Thyroid gland (tissue), 4 donors: Measurements from ENCODE around the gene RSU1. TPM values are rescaled to one million over a fixed set of nuclear protein-coding genes. Genes with fewer than 3 reads are reported as not detected.

Experiments
- DNase-seq, 2 donors: peaks; one replicate each; pipeline ENCODE4 v3.0.0-alpha.2; 2019
- H3K27ac ChIP-seq, 3 donors: fragments of 200-600 bp; sonication (generic); 1 replicate in 2 of 3; 2 replicates in 1 of 3; pipeline ENCODE4 v1.5.1; 2016 to 2019; ENCODE audit warnings: mild to moderate bottlenecking in 1 of 3, moderate library complexity in 1 of 3
- H3K27me3 ChIP-seq: fragments of 200-600 bp; sonication (generic); one replicate; pipeline ENCODE4 v1.5.1; 2019
- H3K36me3 ChIP-seq, 2 donors: fragments of 200-600 bp; sonication (generic); one replicate each; pipeline ENCODE4 v1.5.1; 2016 to 2019
- H3K4me1 ChIP-seq, 2 donors: fragments of 200-600 bp; sonication (generic); one replicate each; pipeline ENCODE4 v1.5.1; 2017 to 2019
- H3K4me3 ChIP-seq, 3 donors: fragments of 200-600 bp; sonication (generic); replicated peaks in 1 of 3; 1 replicate in 2 of 3; 2 replicates in 1 of 3; pipeline ENCODE4 v1.5.1; 2016; ENCODE audit warnings: mild to moderate bottlenecking in 1 of 3
- H3K9me3 ChIP-seq: fragments of 200-600 bp; sonication (generic); one replicate; pipeline ENCODE4 v1.5.1; 2017
- POLR2A ChIP-seq, 2 donors: fragments of 450-650 bp; IDR thresholded peaks; one replicate each; pipeline ENCODE4 v1.6.1; 2017; ENCODE audit warnings: antibody characterized with exemption in 2 of 2, mild to moderate bottlenecking in 2 of 2, moderate library complexity in 1 of 2
- WGBS, 2 donors: methylation state at CpG; one replicate each; pipeline ENCODE4 v1.1.5; 2017; 5-methylcytosine and 5-hydroxymethylcytosine counted together
- intact Hi-C: fragments of 100-400 bp; cut with DNase I; formaldehyde crosslinking; loops from one replicate; pipeline ENCODE4 v1.15.1; 2023
- total RNA-seq, 4 donors: library from RNA; depleted of rRNA; stranded (reverse); fragments of >200 nt; gene quantifications; one replicate each; pipeline ENCODE4 v1.2.3, GENCODE V29; 2016
- TF ChIP-seq, protein P1 (sequence below), 6 experiments: fragments of 200-600 bp in 3 of 6; fragments of 450-650 bp in 3 of 6; sonication (generic) in 3 of 6; IDR thresholded peaks; one replicate each; pipeline ENCODE4 v1.5.1; 2016 to 2019; ENCODE audit warnings: antibody characterized with exemption in 6 of 6, mild to moderate bottlenecking in 2 of 6, inconsistent platforms in 1 of 6, moderate library complexity in 1 of 6

Gene RSU1
- total RNA-seq, 4 donors from 2014 or later, result 43.5 to 63.0 (median 50.7) TPM

- H3K4me1 ChIP-seq, result no peaks in the 10 kb centered on the region
- no peak overlapping the region for H3K4me3 ChIP-seq
- H3K27ac ChIP-seq, result no peak overlapping the region
- no peaks in the 10 kb centered on the region for H3K36me3 ChIP-seq
- no peaks in the 10 kb centered on the region for H3K27me3 ChIP-seq
- WGBS, 2 donors, result 89% methylated on average over 9 to 11 of the region's 11 CpGs
- DNase-seq, result no peak
- no peak for TF ChIP-seq POLR2A (IDR thresholded peaks at IDR 0.05)
- TF ChIP-seq, protein P1, sequence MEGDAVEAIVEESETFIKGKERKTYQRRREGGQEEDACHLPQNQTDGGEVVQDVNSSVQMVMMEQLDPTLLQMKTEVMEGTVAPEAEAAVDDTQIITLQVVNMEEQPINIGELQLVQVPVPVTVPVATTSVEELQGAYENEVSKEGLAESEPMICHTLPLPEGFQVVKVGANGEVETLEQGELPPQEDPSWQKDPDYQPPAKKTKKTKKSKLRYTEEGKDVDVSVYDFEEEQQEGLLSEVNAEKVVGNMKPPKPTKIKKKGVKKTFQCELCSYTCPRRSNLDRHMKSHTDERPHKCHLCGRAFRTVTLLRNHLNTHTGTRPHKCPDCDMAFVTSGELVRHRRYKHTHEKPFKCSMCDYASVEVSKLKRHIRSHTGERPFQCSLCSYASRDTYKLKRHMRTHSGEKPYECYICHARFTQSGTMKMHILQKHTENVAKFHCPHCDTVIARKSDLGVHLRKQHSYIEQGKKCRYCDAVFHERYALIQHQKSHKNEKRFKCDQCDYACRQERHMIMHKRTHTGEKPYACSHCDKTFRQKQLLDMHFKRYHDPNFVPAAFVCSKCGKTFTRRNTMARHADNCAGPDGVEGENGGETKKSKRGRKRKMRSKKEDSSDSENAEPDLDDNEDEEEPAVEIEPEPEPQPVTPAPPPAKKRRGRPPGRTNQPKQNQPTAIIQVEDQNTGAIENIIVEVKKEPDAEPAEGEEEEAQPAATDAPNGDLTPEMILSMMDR (IDR thresholded peaks at IDR 0.05), result no peak
- no peaks in the 10 kb centered on the region for H3K9me3 ChIP-seq
- intact Hi-C loops, result no loop called here
Observed at GRCh38 chr10:16597656-16598055, 219.6 kb downstream of the RSU1 start.

DNA sequence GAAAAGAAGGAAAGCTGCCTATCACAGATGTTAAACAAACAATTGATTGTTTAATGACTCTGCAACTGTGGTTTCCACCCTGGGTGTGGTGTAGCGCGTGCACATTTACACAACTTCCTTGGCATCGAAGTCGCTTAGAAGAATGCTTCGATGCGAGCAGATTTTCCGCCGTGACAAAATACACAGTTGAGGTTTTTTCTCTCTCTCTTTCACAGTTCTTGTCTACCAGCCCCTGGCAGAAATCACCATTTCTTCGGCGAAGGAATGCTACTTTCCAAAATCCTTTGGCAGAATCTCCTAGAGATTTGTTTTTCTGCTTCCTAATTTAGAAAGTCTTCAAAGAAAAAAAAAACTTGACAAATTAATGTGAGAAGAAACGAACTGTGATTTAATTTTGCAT lies 224.8 kb downstream of the RSU1 start:
- intact Hi-C loops, result no loop called here
- DNase-seq, result no peak
- no peak for TF ChIP-seq POLR2A (IDR thresholded peaks at IDR 0.05)
- TF ChIP-seq, protein P1 (IDR thresholded peaks at IDR 0.05), result no peak
- no peaks in the 10 kb centered on the region for H3K4me1 ChIP-seq
- no peaks in the 10 kb centered on the region for H3K9me3 ChIP-seq
- no peaks in the 10 kb centered on the region for H3K27me3 ChIP-seq
- H3K36me3 ChIP-seq, result no peaks in the 10 kb centered on the region
- H3K4me3 ChIP-seq, result no peak overlapping the region
- WGBS, 2 donors, result 86 to 92% methylated on average over 11 of the region's 11 CpGs
- no peak overlapping the region for H3K27ac ChIP-seq

GRCh38 chr10:16586358-16587138 lies 230.7 kb downstream of the RSU1 start:
- H3K9me3 ChIP-seq, result no peaks in the 10 kb centered on the region
- DNase-seq, result no peak
- intact Hi-C loops, result no loop called here
- no peak overlapping the region for H3K27ac ChIP-seq
- H3K4me1 ChIP-seq, result no peaks in the 10 kb centered on the region
- no peak for TF ChIP-seq POLR2A (IDR thresholded peaks at IDR 0.05)
- TF ChIP-seq, protein P1 (IDR thresholded peaks at IDR 0.05), result no peak
- no peaks in the 10 kb centered on the region for H3K36me3 ChIP-seq
- no peaks in the 10 kb centered on the region for H3K27me3 ChIP-seq
- no peak overlapping the region for H3K4me3 ChIP-seq
- WGBS, 2 donors, result 89 to 92% methylated on average over 7 of the region's 7 CpGs

DNA sequence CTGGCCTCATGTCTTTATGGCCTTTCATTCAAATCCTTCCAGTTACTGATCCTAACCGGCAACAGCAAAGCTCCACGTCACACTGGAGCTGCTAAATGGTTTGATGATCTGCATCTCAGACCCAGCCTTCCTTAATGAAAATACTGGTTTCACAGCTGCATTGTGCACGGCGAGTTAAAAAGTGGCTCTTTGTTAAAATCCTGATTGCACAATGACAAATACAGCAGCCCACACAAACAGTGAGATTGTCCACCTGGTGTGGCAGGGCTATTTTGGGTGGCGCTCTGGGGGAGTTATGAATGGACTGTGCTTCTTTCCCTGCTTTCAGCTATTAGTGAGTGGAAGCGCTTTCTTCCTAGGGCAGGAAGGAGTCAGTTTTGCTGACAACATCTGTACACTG lies 232.1 kb downstream of the RSU1 start:
- no peaks in the 10 kb centered on the region for H3K36me3 ChIP-seq
- no peak for DNase-seq
- H3K27me3 ChIP-seq, result no peaks in the 10 kb centered on the region
- no peak overlapping the region for H3K4me3 ChIP-seq
- TF ChIP-seq, protein P1 (IDR thresholded peaks at IDR 0.05), result no peak
- no peak for TF ChIP-seq POLR2A (IDR thresholded peaks at IDR 0.05)
- intact Hi-C loops, result no loop called here
- no peak overlapping the region for H3K27ac ChIP-seq
- no peaks in the 10 kb centered on the region for H3K9me3 ChIP-seq
- no peaks in the 10 kb centered on the region for H3K4me1 ChIP-seq
- 85 to 99% methylated on average over 6 of the region's 6 CpGs for WGBS, 2 donors

DNA sequence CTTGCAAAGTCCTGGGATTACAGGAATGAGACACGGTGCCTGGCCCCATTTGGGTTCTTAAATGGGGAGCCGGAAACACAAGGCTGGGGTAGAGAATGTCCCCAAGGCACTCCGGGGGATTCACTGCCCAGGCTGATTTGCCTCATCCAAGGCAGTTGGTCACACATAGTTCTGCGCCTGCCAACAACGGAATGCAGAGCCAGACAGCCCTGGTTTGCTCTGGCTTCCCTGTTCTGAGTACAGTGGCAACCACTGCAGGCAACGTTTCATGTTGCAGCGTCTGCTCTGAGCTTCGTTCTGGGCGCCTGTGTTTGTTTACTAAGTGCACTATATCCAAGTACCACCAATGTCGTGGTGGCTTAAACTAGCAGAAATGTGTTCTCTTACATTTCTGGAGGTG lies 233.8 kb downstream of the RSU1 start:
- Histone ChIP-seq H3K27me3 (no peaks in the 10 kb centered on the region), H3K27ac (no peak overlapping the region), H3K4me1 (no peaks in the 10 kb centered on the region), H3K36me3 (no peaks in the 10 kb centered on the region), H3K9me3 (no peaks in the 10 kb centered on the region), H3K4me3 (no peak overlapping the region)
- WGBS, 2 donors, result 71 to 78% methylated on average over 7 to 10 of the region's 10 CpGs
- intact Hi-C loops, result no loop called here
- DNase-seq, result no peak
- no peak for TF ChIP-seq POLR2A (IDR thresholded peaks at IDR 0.05)
- TF ChIP-seq, protein P1 (IDR thresholded peaks at IDR 0.05), result no peak
